ENCODE data around the gene PLIN5.

PLIN5 gene

GRCh38 chr19:4503825-4504170 lies 31.2 kb downstream of the PLIN5 start:
- no peak for DNase-seq

GRCh38 chr19:4503132-4503824 lies 31.7 kb downstream of the PLIN5 start:
- DNase-seq: no peak

DNA sequence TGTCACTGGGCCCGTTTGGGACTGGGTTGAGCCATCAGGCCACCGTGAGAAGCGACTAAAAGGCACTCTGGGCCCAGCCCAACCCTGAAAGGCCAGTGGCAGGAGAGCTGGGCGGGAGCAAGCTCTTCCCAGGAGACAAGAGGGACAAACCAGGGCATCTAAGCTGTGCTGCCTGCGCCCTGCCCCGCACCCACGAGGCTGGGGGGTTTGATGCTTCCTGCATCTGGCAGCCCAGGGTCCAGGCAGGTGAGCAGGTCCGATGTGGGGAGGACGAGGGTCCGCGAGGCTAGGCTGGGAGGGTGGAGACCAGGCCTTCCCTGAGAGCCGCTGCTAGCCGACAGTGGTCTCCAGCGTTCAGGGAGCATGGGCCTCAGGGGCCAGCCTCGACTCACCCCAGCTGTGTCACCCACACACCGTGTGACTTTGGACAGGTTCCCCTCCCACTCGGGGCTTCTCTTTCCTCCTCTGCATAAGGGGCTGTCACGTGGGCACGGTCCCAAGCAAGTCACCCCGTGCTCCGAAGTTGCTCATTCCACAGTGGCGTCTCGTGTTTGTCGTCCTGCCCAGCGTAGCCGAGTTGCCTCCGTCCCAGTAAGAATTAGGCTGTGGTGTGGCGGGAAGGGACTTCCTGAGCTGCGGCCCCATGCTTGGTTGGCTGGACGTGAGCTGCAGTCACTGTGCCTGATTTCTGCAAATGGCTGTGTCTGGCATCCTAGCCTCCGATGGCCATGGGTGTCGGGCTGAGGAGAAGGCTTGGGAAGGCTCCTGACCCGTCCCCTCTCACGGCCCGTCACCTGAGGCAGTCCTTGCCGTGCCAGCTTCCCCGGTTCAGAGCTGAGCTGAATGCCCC lies 32.5 kb downstream of the PLIN5 start:
- DNase-seq: no peak

- DNase-seq: no peak
Measured at GRCh38 chr19:4501691-4502090, 33.3 kb downstream of the PLIN5 start.

GRCh38 chr19:4500841-4501591 lies 34.0 kb downstream of the PLIN5 start:
- no peak for DNase-seq

DNA sequence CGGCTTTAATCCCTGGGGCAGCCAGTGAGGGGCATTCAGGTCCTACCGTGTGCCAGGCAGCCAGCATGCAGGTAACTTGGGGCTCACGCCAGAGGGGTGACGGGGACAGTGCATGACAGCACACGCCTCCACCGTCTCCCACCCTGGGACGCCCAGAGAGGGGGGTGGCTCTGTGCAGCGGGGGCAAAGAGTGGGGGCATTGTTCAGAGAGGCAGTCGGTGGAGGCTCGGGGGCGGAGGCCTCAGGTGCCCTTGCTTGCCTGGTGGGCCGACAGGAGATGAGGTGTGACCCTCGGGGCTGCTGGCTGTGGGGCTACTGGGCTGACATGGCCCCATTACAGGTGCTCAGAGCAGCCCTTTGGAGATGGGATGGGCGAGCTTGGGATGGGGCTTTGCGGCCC lies 35.2 kb downstream of the PLIN5 start:
- no peak for DNase-seq

- no peak for DNase-seq
Measured at GRCh38 chr19:4499318-4499717, 35.7 kb downstream of the PLIN5 start.

- no peak for DNase-seq
Measured at GRCh38 chr19:4498694-4499093, 36.3 kb downstream of the PLIN5 start.

GRCh38 chr19:4497770-4498389 lies 37.1 kb downstream of the PLIN5 start:
- no peak for DNase-seq

GRCh38 chr19:4496304-4496703 lies 38.7 kb downstream of the PLIN5 start:
- DNase-seq: no peak

- no peak for DNase-seq
Measured at GRCh38 chr19:4495471-4495870, 39.6 kb downstream of the PLIN5 start.

DNA sequence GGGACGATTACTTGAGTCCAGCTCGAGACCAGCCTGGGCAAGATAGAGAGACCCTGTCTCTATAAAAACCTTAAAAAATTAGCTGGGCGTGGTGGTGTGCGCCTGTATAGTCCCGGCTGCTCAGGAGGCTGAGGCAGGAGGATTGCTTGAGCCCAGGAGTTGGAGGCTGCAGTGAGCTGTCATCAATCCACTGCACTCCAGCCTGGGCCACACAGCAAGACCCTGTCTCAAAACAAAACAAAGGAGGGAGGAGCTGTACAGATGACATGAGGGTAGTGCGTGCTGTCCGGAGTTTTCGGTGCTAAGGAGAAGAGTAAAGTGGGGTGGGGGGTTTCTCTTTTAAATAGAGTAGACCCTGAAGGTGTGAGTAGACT lies 40.3 kb downstream of the PLIN5 start:
- no peak for DNase-seq

DNA sequence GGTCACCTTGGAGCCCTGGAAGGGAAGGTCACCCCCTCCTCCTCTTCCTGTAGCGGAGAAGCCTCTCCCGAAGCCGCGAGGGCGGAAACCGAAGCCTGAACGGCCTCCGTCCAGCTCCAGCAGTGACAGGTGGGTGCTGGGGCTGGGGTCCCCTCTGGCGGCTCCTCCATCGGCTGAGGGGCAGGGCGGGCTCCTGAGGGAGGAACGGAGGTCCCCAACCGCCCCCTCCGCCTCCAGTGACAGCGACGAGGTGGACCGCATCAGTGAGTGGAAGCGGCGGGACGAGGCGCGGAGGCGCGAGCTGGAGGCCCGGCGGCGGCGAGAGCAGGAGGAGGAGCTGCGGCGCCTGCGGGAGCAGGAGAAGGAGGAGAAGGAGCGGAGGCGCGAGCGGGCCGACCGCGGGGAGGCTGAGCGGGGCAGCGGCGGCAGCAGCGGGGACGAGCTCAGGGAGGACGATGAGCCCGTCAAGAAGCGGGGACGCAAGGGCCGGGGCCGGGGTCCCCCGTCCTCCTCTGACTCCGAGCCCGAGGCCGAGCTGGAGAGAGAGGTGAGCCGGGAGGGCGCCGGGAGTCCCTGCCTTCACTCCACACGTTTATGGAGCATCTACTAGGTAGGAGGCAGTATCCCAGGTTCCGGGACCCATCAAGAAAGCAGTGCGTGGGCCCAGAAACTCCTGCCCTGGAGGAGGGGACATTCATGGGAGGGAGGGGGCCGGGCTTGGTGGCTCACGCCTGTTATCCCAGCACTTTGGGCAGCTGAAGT lies 40.9 kb downstream of the PLIN5 start:
- DNase-seq: no peak

- DNase-seq: no peak
Measured at GRCh38 chr19:4493104-4493928, 41.7 kb downstream of the PLIN5 start.

GRCh38 chr19:4492337-4493103 lies 42.5 kb downstream of the PLIN5 start:
- DNase-seq: no peak

GRCh38 chr19:4491446-4491845 lies 43.6 kb downstream of the PLIN5 start:
- DNase-seq: no peak

DNA sequence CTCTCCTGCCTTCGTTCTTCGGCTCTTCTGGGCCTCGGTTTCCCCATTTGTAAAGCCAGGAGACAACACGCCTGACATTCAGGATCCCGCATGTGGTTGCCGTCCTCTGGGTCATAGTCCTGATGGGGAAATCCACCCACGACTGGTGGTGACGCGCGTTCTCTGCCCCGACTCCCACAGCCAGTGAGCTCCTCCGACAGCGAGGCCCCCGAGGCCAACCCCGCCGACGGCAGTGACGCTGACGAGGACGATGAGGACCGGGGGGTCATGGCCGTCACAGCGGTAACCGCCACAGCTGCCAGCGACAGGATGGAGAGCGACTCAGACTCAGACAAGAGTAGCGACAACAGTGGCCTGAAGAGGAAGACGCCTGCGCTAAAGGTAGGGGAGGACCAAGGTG lies 46.5 kb downstream of the PLIN5 start:
- no peak for DNase-seq

GRCh38 chr19:4487572-4487971 lies 47.5 kb downstream of the PLIN5 start:
- DNase-seq: no peak

DNA sequence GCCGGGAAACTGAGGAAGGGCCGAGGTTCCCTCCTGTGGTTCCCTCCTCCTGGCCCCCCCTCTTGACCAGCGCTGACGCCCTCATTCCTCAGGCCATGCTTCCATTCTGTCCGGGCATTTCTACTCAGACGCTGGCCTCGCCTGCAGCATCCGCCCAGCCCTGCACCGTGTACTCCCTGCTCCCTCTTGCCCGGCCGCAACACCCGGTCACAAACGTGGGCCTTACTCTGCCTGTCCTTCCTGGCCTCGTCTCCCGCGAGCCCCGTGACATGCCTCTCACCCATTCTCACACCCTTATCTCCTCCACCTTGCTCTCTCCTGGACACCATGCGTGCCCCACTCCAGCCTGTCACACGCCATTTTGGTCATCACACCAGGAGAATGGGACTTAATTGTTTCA lies 51.6 kb downstream of the PLIN5 start:
- no peak for DNase-seq

DNA sequence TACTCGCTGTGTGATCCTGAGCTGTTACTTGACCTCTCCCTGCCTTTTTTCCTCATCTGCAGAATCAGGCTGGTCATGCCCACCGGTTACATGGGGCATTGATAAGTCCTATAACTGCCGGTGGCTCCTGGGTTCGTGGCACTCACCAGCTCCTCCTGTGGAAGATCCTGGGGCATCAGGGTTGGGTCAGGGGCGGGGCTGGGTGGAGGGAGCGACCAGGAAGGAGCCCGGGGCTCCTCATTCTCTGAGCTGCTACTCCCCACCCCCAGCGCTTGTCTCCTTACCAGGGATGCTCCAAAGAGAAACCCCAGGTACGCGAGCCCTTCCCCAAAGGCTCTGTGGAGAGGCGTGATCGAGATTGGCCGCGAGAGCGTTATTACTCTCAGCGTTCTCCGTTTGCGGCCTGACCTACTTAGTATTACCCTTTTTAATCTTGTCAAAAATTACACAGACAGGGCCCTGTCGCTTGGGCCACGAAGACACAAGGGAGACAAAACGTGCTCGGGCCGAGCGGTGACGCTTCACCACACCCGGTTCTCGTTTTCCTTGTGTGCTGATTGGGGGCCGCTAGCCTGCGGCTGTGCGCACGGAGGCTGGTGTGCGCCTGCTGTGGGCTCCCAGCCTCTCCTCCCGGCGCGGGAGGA lies 52.2 kb downstream of the PLIN5 start:
- no peak for DNase-seq
